Dendritic cell treated with granulocyte-macrophage colony-stimulating factor and Interleukin-4, amounts not matched to agents 40 ng/mL and 50 ng/mL, for 4 days (primary cell): ENCODE data around the gene MPDU1.
"Not testable (repeated sequence)": the region's sequence is repeated elsewhere in the genome, so short reads cannot be mapped to it uniquely, and the experiment has no call there.

Experiments
- H3K27ac Mint-ChIP-seq: one replicate; pipeline ENCODE4 v1.8.0; 2022; ENCODE audit warnings: mild to moderate bottlenecking, mixed read lengths
- H3K27me3 Mint-ChIP-seq: one replicate; pipeline ENCODE4 v1.8.0; 2022; ENCODE audit warnings: mild to moderate bottlenecking, mixed read lengths
- H3K36me3 Mint-ChIP-seq: one replicate; pipeline ENCODE4 v1.8.0; 2022; ENCODE audit warnings: low read depth, mixed read lengths
- H3K4me1 Mint-ChIP-seq: one replicate; pipeline ENCODE4 v1.8.0; 2022; ENCODE audit warnings: low read depth, mixed read lengths
- H3K4me3 Mint-ChIP-seq: one replicate; pipeline ENCODE4 v1.8.0; 2022; ENCODE audit warnings: mild to moderate bottlenecking, moderate library complexity, mixed read lengths
- H3K9me3 Mint-ChIP-seq: one replicate; pipeline ENCODE4 v1.8.0; 2022; ENCODE audit warnings: mixed read lengths
- intact Hi-C: fragments of 100-400 bp; cut with micrococcal nuclease; formaldehyde crosslinking; loops from one replicate; pipeline ENCODE4 v1.15.0; 2022

MPDU1 gene

DNA sequence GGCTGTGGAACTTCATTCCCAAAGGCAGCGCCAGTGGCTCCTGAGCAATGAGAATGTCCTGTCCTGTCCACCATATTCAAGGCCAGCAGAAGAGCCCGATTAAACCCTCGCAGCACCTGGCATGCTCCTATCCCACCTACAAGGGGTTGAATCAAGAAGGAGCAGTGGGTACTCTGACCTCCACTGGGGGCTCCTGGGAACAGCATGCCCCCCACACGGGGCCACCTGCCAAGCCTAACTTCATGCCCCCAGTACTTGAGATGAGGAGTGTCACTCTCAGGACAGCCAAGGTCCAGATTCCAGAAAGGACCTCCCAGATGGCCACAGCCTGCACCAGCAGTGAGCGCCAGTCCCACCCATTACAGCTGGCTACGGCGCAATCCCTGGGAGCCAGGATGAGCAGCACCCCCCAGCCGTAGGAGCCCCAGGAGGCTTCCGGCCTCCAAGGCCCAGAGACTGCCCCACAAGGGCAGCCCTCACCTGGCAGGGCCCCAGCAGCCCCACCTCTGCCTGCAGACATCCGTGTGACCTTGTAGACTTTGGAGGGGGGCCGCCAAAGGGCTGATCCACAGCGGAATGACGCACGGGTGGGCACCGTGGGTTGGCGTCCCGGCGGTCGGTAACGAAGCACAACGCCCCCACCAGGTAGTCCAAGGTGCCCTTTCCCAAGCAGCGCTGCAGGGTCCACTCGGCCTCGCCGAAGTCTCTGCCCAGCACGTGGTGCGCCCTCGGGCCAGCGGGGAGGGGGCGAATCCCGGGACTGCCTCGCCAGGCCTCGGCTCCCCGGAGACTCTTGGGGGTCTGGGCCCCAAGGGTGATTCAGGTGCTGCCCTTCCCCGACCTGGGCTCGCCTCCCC, 1.0 kb upstream of the MPDU1 start:
- Mint-ChIP-seq H3K36me3 (peaks cover 99% of the 10 kb centered on the region), H3K27ac (peak overlapping the region; percentile 92), H3K27me3 (no peaks in the 10 kb centered on the region), H3K4me1 (peaks cover 78% of the 10 kb centered on the region), H3K9me3 (no peaks in the 10 kb centered on the region), H3K4me3 (peak overlapping the region; percentile 97)
- intact Hi-C loops = loop anchor here (5.0 kb wide), 1 partner anchor 260 kb away; no protein-coding TSS in a partner anchor

DNA sequence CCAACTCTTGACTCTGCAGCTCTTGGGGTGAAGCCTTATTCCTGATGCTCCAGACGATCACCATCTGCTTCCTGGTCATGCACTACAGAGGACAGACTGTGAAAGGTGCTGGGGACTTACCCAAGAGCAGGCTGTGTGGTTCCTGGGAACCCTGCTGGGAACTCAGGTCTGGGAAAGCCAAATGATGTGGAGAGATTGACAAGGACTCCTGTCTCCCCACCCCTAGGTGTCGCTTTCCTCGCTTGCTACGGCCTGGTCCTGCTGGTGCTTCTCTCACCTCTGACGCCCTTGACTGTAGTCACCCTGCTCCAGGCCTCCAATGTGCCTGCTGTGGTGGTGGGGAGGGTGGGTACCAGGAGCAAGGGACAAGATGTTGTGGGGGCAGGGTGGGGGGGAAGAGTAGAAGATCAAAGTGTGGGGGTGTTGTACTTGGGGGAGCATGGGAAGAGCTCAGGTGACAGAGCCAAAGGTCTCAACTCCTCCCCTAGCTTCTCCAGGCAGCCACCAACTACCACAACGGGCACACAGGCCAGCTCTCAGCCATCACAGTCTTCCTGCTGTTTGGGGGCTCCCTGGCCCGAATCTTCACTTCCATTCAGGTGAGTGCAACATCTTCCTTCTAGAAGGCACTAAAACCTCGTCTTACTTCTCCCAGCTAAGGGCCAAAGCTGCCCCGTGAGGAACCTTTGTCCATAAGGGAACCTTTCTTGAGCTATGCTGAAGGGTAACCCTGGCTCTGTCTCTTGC, 3.2 kb downstream of the MPDU1 start:
- Mint-ChIP-seq H3K27me3 (no peaks in the 10 kb centered on the region), H3K9me3 (no peaks in the 10 kb centered on the region), H3K36me3 (peaks cover 95% of the 10 kb centered on the region), H3K4me1 (peaks cover 70% of the 10 kb centered on the region), H3K27ac (peak overlapping the region; percentile 92), H3K4me3 (no peak overlapping the region)
- intact Hi-C loops = no loop called here

DNA sequence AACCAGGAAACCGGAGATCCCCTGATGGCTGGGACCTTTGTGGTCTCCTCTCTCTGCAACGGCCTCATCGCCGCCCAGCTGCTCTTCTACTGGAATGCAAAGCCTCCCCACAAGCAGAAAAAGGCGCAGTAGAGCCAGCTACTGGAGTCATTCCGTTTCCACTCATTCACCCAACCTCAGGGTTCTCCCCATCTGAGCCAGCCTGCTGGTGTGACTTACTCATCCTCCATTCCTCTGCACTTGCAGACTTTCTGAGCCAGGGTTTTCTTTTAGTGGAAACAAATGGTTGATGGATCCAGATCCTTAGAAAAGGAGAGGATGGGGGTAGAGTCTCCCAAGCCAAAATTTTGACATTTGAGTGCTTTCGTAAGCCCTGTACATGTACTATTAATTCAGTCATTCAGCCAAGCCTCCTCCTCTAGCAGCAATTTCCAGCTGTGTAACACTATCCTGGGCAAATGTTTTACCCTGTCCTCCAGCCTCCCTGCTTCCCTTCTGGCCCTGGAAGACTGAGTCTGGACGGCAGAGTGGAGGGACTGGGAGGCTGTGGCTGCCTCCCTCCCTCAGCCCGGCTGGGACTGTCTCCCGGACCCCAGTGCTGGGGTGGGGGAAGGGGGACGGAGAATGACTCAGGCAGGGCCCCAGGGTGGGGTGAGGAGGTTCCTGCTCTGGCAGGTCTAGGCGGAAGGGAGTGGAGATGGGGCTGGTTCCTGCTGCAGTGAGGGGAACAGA, 3.9 kb downstream of the MPDU1 start:
- peak overlapping the region; percentile 57 for H3K4me3 Mint-ChIP-seq
- H3K27ac Mint-ChIP-seq = peak overlapping the region; percentile 92
- no peaks in the 10 kb centered on the region for H3K27me3 Mint-ChIP-seq
- no peaks in the 10 kb centered on the region for H3K9me3 Mint-ChIP-seq
- H3K36me3 Mint-ChIP-seq = peaks cover 95% of the 10 kb centered on the region
- intact Hi-C loops = loop anchor here (2.0 kb wide), 1 partner anchor 73 kb away; no protein-coding TSS in a partner anchor
- H3K4me1 Mint-ChIP-seq = peaks cover 63% of the 10 kb centered on the region

DNA sequence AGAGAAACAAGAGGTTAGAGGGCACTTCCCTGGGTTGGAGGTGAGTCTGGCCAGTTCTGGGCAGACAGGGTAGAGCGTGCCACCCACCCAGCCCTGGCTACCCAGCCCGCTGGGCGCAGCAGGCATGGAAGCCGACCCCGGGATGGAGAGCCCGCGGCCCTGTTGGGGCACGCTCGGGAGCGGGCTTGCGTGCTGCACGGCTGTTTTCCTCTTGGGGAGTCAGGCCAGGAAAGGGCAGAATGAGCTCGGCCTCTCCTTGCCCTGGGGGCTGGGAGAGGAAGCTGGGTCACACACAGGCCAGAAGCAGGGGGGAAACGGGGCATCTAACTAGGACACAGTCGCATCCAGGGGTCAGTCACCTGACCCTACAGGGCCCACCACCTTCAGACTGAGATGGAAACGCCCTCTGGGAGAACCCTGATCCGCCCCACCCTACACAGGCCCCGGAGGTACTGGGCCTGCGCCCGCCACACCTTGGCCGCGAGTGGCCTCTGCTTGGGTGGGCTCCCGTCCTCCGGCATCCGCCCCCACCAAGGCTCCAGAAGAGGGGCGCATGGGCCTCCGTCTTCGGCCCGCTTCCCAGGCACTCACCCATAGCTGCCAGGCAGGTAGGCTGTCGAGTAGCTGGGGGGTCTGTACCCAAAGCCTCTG, 5.0 kb downstream of the MPDU1 start:
- intact Hi-C loops = loop anchor here (2.0 kb wide), 1 partner anchor 74 kb away; no protein-coding TSS in a partner anchor
- H3K4me1 Mint-ChIP-seq = peaks cover 54% of the 10 kb centered on the region
- no peaks in the 10 kb centered on the region for H3K9me3 Mint-ChIP-seq
- H3K27ac Mint-ChIP-seq = peak overlapping the region; percentile 92
- H3K27me3 Mint-ChIP-seq = no peaks in the 10 kb centered on the region
- H3K4me3 Mint-ChIP-seq = peak overlapping the region; percentile 57
- peaks cover 95% of the 10 kb centered on the region for H3K36me3 Mint-ChIP-seq

DNA sequence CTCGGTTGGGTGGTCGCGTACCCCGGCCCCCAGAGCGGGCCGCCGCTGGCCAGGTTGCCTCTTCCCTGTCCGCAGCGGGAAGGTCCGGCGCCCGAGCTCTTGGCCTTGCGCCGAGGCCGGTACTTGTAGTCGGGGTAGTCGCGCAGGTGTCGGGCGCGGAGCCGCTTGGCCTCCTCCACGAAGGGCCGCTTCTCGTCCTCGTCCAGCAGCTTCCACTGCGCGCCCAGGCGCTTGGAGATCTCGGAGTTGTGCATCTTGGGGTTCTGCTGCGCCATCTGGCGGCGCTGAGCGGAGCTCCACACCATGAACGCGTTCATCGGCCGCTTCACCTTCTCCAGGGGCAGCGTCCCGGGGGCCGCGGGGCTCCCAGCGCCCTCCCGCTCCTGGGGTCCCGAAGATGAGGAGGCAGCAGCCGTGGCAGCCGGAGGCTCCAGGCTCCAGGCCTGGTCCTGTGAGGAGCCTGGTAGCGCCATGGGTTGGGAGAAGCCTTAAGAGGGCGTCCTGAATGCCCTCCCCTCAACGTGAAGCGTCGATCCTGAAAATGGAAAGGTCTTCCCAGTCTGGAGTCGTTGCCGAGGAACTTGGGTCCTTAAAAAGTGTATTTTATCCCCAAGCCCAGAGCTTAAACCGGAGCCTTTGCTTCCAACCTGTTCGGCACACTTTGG, 5.7 kb downstream of the MPDU1 start:
- Mint-ChIP-seq H3K9me3 (no peaks in the 10 kb centered on the region), H3K27me3 (no peaks in the 10 kb centered on the region), H3K4me1 (peaks cover 51% of the 10 kb centered on the region), H3K4me3 (peak overlapping the region; percentile 35), H3K36me3 (peaks cover 95% of the 10 kb centered on the region), H3K27ac (no peak overlapping the region)
- intact Hi-C loops = loop anchor here (2.0 kb wide), 1 partner anchor 75 kb away; no protein-coding TSS in a partner anchor

DNA sequence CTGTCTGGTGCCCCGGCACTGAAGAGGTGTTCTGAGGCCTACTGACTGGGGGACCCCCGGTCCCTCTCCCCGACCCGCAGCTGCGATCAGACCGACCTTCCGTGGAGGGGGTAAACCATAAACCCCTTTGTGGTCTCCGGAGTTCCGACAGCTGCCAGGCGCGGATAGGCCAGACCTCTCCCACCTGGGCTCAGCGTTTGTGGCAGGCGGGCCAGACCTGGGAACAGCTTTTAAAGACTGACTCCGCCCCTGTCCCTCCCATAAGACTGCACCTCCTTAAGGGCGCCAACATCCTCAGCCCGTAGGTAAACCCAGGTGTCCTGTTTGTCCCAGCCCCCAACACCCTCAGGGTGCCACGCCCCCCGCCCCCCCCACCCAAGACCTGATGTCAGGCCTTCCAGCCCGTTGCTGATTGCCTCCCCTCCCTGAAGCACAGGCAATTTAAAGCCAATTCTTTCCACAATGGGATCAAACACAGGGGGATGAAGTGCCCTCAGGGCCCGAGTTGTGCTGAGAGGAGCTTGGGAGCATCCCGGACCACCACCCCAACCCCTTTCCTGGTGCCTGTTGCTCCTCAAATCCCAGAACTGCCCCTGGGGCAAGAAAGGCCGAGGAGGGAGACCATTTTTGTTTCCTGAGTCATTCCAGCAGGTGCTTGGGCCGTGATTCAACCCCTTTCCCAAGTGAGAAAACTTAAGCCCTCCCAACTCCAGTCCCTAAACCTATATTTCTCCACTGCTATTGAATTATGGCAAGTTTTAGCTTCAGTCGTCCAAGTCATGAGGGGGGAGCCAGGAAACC, 6.4 kb downstream of the MPDU1 start, which contains the start of gene SOX15:
SOX15 (minus strand) TSS at position 204 of the 801 bp plus-strand sequence. CDS start 418 bp downstream, outside the sequence.
- H3K27ac Mint-ChIP-seq = no peak within 1 kb of the TSS
- intact Hi-C loops = loop anchor here (2.0 kb wide), 1 partner anchor 75 kb away; no protein-coding TSS in a partner anchor
- peaks cover 94% of the 10 kb centered on the region for H3K36me3 Mint-ChIP-seq
- peak within 1 kb of the TSS; percentile 35 for H3K4me3 Mint-ChIP-seq
- no peaks in the 10 kb centered on the region for H3K9me3 Mint-ChIP-seq
- peaks cover 44% of the 10 kb centered on the region for H3K4me1 Mint-ChIP-seq
- no peaks in the 10 kb centered on the region for H3K27me3 Mint-ChIP-seq

DNA sequence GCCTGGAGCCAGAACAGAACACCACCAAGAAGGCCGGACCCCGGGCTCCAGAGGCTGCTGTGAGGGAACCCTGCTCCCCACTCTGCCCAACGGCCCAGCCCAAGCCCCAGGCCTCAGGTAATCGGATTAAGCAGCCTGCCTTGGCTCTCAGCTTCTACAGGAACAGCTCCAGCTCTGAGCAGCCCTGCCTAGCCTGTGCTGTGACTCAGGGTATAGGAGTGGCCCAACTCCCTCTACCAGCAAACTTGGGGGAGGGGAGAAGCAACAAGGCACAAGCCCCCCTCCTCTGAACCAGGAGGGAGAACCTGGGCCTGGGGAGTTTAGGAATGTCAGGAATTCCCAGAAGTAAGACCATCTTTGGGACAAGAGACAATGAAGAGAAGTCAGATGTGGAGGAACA, 7.1 kb downstream of the MPDU1 start:
- Mint-ChIP-seq H3K4me3 (no peak overlapping the region), H3K27me3 (no peaks in the 10 kb centered on the region), H3K4me1 (peaks cover 37% of the 10 kb centered on the region), H3K9me3 (no peaks in the 10 kb centered on the region), H3K27ac (no peak overlapping the region), H3K36me3 (peaks cover 95% of the 10 kb centered on the region)
- intact Hi-C loops = no loop called here

DNA sequence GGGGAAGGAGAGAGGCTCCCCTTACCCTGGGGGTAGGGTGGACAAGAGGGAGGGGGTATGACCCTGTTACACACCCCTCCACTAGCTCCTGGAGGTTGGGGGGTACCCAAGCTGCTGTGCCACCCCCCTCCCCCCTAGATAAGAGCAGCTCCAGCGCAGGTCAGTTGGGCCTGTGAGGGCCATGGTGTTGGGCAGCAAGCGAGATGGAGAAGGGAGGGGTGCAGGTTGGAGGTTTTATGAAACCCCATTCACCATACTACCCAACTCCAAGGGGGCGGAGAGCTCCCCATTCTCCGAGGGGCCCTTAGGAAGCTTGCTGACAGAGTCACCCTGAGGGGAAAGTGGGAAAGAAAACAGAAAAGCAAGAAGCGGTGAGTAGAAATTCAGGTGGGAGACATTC, 7.9 kb downstream of the MPDU1 start:
- Mint-ChIP-seq H3K36me3 (peaks cover 94% of the 10 kb centered on the region), H3K4me3 (no peak overlapping the region), H3K27ac (peak overlapping the region; percentile 18), H3K9me3 (no peaks in the 10 kb centered on the region), H3K27me3 (no peaks in the 10 kb centered on the region), H3K4me1 (peaks cover 32% of the 10 kb centered on the region)
- intact Hi-C loops = no loop called here

DNA sequence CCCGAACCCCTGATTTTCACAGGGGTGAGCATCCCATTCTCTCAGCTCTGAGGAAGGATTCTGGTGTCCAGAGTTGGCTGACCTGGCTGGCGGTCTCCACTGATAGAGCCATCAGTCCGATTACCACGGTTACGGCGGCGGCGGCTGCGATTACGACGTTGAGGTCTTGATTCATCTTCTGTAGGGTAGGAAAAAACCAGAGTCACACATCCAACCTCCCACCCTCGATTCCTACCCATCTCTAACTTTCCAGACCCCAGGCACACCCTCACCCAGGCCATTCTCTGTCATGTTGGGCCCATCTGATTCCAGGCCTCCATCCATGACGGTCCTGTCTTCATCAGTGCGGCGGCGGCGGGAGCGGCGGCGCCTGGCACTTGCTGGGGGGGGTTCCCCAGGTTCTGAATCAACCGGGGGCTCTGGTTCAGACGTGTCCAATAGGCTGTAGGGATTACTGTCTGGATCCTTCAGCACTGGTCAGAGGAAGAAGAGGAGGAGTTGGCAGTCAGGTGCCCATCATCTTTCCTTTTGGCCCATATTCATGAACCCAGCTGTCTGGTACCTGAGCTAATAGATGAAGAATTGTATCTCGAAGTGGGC, 8.9 kb downstream of the MPDU1 start:
- no peaks in the 10 kb centered on the region for H3K9me3 Mint-ChIP-seq
- H3K4me1 Mint-ChIP-seq = peaks cover 23% of the 10 kb centered on the region
- no peak overlapping the region for H3K27ac Mint-ChIP-seq
- peaks cover 94% of the 10 kb centered on the region for H3K36me3 Mint-ChIP-seq
- no peak overlapping the region for H3K4me3 Mint-ChIP-seq
- H3K27me3 Mint-ChIP-seq = no peaks in the 10 kb centered on the region
- intact Hi-C loops = no loop called here

DNA sequence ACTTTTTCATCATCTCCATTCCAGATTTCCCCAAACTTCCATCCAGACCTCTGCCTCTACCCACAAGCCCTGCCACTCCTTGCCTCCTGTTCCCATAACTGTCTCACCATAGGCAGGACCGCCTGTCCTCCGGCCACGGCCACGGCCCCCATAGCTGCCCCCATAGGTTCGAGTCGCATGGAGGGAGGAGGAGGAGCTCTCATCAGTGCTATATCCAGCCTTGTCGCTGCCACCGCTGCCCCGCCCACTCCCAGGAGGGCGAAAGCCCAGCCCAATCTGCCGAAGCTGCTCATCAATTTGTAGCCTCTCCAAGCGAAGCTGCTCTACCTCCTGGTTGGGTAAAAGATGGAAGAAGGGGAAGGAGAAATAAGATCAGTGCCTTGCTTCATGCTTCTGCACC, 9.6 kb downstream of the MPDU1 start:
- intact Hi-C loops = no loop called here
- Mint-ChIP-seq H3K27ac (no peak overlapping the region), H3K9me3 (no peaks in the 10 kb centered on the region), H3K4me3 (no peak overlapping the region), H3K4me1 (peaks cover 15% of the 10 kb centered on the region), H3K27me3 (no peaks in the 10 kb centered on the region), H3K36me3 (peaks cover 93% of the 10 kb centered on the region)

DNA sequence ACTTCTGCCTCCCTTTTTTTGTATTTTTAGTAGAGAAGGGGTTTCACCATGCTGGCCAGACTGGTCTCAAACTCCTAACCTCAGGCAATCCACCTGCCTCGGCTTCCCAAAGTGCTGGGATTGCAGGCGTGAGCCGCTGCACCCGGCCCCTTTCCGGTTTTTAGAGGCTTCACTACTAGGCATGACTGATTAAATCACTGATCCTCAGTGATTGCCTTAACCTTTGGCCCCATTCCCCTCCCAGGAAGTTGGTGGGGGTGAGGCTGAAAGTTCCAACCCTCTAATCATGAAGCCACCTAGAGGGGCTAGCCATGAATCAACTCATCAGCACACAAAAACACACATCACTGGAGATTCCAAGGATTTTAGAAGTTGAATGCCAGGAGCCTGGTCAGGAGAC, 13.9 kb downstream of the MPDU1 start:
- H3K27ac Mint-ChIP-seq = not testable (repeated sequence)

DNA sequence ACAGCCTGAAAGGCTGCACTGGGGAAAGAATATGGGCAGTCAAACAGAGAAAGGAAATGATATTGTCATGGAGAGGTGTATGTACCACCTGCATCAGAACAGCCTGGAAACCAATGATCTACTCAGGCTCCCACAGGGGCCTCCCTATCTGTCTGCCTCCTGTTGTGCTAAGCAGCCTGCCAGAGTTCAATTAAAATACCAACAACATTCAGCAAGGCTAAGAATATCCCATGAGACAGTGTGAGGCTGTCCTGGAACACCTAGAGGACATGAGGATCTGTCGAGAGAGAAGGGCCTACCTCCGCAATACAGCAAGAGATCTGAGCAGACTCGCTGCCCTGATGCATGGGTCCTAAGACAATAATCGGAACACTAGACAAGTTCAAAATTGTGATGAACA, 22.6 kb downstream of the MPDU1 start:
- H3K4me3 Mint-ChIP-seq = no peak overlapping the region
- peaks cover 76% of the 10 kb centered on the region for H3K36me3 Mint-ChIP-seq
- H3K27ac Mint-ChIP-seq = no peak overlapping the region

More for the DNA sequence above, 13.9 kb downstream of the MPDU1 start:
- H3K4me1 Mint-ChIP-seq, H3K27me3 Mint-ChIP-seq, H3K4me3 Mint-ChIP-seq, intact Hi-C loops, H3K9me3 Mint-ChIP-seq: not testable (repeated sequence)
- H3K36me3 Mint-ChIP-seq = peaks cover 96% of the 10 kb centered on the region

More for the DNA sequence above, 22.6 kb downstream of the MPDU1 start:
- no peaks in the 10 kb centered on the region for H3K27me3 Mint-ChIP-seq
- intact Hi-C loops = no loop called here
- H3K9me3 Mint-ChIP-seq = no peaks in the 10 kb centered on the region
- peaks cover 23% of the 10 kb centered on the region for H3K4me1 Mint-ChIP-seq
